ENCODE measurements around the gene COX4I1.
"Not testable (repeated sequence)": the region's sequence is repeated elsewhere in the genome, so short reads cannot be mapped to it uniquely, and the experiment has no call there.

The COX4I1 gene

DNA sequence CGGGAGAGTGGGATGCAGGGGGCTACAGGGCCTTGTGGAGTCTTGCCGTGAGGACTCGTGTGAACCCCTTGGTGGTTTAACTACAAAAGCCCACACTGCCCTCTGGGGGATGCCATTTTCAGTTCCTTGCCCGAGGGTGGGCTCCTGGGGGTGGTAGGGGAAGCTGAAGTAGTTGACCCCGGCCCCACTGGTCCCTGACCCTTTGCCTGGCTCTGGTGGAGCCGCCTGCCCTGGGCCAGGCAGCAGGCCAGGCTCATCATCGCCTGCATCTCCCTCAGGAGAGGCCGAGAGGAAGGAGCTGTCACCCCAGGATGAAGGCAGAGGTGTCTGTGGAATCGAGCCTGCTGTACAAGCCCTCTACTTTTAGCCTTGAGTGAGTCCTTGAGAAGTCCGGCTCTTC, 10.2 kb downstream of the COX4I1 start:
- no peak for TF ChIP-seq EZH2 (IDR thresholded peaks at IDR 0.05)
- no peak for TF ChIP-seq FOXP2 (optimal IDR thresholded peaks at IDR 0.05; ENCODE audit: control extremely low read depth, extremely low read length, insufficient read depth)
- no peak for TF ChIP-seq POLR2AphosphoS5 (IDR thresholded peaks at IDR 0.05; ENCODE audit: borderline replicate concordance, low read depth, low read length)
- no peaks in the 10 kb centered on the region for H3K9me3 ChIP-seq (ENCODE audit: low read depth, low read length)
- no peak overlapping the region for H3K9ac ChIP-seq (ENCODE audit: insufficient read length)
- peaks cover 10% of the 10 kb centered on the region; the same call in 1 of the 2 replicates for H3K36me3 ChIP-seq (ENCODE audit: insufficient read depth, low read length)
- no peak for DNase-seq (ENCODE audit: low read depth, low spot score)
- H3K4me3 ChIP-seq: no peak overlapping the region
- H3K27ac ChIP-seq: no peak overlapping the region

GRCh38 chr16:85810097-85810741, 10.7 kb downstream of the COX4I1 start:
- H3K27ac ChIP-seq: no peak overlapping the region
- DNase-seq (ENCODE audit: low read depth, low spot score): no peak
- H3K36me3 ChIP-seq (ENCODE audit: insufficient read depth, low read length): peaks cover 7% of the 10 kb centered on the region; the same call in 1 of the 2 replicates
- H3K9ac ChIP-seq (ENCODE audit: insufficient read length): no peak overlapping the region
- no peaks in the 10 kb centered on the region for H3K9me3 ChIP-seq (ENCODE audit: low read depth, low read length)
- TF ChIP-seq EZH2 (IDR thresholded peaks at IDR 0.05) (no peak), FOXP2 (optimal IDR thresholded peaks at IDR 0.05; ENCODE audit: control extremely low read depth, extremely low read length, insufficient read depth) (no peak), POLR2AphosphoS5 (IDR thresholded peaks at IDR 0.05; ENCODE audit: borderline replicate concordance, low read depth, low read length) (no peak)
- no peak overlapping the region for H3K4me3 ChIP-seq

DNA sequence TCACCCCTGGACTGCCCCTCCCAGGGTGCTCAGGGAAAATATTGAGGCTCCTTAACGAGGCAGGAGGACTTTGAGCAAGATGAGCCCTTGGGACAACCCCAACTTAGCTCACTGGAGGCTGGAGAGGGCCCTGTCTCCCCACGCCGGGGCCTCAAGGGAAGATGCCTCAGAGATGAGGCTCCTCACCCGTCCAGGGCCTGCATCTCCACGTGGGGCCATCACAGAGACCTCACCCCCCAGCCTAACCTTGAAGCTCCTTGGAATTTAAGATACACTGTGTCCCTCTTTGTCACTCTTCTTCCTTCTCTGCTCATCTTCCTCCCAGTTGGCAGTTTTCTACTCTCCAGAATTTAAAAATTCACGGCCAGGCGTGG, 11.2 kb downstream of the COX4I1 start:
- Histone ChIP-seq H3K9me3 (ENCODE audit: low read depth, low read length) (no peaks in the 10 kb centered on the region), H3K27ac (no peak overlapping the region), H3K36me3 (ENCODE audit: insufficient read depth, low read length) (peaks cover 2% of the 10 kb centered on the region; the same call in 1 of the 2 replicates), H3K4me3 (no peak overlapping the region), H3K9ac (ENCODE audit: insufficient read length) (no peak overlapping the region)
- TF ChIP-seq FOXP2 (optimal IDR thresholded peaks at IDR 0.05; ENCODE audit: control extremely low read depth, extremely low read length, insufficient read depth) (no peak), POLR2AphosphoS5 (IDR thresholded peaks at IDR 0.05; ENCODE audit: borderline replicate concordance, low read depth, low read length) (no peak)
- DNase-seq (ENCODE audit: low read depth, low spot score): no peak

DNA sequence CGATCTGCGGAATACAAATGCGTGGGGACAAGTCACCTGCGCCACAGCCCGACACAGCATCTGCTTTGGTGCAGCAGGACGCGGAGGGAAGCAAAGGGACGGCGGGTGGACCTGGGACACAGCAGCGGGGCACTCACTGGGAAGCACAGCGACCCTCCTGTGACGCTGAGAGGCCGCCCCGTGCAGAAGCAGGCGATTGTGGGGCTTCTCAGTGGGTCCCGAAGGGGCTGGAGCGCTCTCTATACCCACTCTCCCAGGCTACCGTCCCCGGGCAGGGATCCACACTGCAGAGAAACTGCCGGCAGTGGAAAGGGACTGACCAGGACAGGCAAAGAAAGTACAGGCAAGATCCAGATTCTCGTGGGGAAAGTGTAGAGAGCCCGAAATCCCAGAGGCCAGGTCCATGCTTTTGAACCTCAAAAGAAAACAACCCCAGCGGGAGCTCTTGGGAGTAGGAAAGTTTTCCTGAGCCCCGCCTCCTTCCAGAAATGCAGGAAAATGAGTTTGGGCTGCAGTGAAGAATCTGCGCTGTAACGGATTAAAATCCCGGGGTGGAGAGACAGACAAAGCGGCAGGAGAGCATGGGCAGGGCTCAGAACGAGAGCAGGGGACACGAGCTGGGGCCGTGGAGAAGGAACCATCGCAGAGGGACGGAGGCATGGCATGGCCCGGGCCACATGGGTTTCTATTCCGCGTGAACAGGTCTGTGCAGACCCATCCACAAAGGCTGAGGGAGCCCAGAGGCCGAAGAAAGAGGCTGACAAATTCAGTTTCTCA, 12.7 kb downstream of the COX4I1 start:
- TF ChIP-seq FOXP2 (optimal IDR thresholded peaks at IDR 0.05; ENCODE audit: control extremely low read depth, extremely low read length, insufficient read depth) (no peak), EZH2 (IDR thresholded peaks at IDR 0.05) (no peak), POLR2AphosphoS5 (IDR thresholded peaks at IDR 0.05; ENCODE audit: borderline replicate concordance, low read depth, low read length) (no peak)
- no peak overlapping the region for H3K27ac ChIP-seq
- H3K9me3 ChIP-seq (ENCODE audit: low read depth, low read length): no peaks in the 10 kb centered on the region
- peak overlapping the region; percentile 30; the same call in 1 of the 2 replicates for H3K4me3 ChIP-seq
- no peak for DNase-seq (ENCODE audit: low read depth, low spot score)
- H3K36me3 ChIP-seq (ENCODE audit: insufficient read depth, low read length): no peaks in the 10 kb centered on the region
- no peak overlapping the region for H3K9ac ChIP-seq (ENCODE audit: insufficient read length)

DNA sequence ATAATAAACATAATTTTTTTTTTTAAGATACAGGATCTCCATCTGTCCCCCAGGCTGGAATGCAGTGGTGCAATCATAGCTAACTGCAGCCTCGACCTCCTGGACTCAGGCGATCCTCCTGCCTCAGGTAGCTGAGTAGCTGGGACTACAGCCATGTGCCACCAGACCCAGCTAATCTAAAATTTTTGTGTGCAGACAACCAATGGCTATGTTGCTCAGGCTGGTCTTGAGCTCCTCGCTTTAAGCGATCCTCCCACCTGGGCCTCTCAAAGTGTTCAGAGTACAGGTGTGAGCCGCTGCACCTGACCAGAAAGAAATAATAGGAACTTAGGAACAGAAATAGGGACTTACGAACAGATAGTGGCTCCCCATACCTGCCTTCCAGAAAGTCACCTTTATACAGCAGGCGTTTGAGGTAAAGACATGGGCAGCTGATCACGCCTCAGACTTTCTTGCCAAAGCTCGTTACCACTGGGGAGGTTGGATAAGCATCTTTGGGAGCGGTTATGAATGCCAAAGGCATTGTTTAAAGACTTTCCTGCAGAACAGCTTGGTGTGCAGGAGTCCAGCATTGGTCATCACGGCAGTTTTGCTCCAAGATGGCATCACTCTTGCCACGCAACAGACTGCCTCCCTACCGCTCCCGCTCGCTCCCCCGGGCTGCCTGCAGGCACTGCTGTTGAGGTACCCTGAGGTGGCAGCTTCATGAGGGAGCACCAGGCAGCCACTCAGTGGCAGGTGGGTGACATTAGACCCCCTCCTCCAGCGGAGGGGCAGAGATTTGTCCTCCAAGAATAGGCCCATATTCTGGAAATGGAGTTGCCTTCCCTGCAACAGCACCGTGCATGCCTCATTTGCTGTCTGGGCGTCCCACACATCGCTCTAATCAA, 13.6 kb downstream of the COX4I1 start:
- DNase-seq (ENCODE audit: low read depth, low spot score): no peak
- Histone ChIP-seq H3K27ac (no peak overlapping the region), H3K9me3 (ENCODE audit: low read depth, low read length) (no peaks in the 10 kb centered on the region), H3K36me3 (ENCODE audit: insufficient read depth, low read length) (no peaks in the 10 kb centered on the region), H3K9ac (ENCODE audit: insufficient read length) (no peak overlapping the region), H3K4me3 (no peak overlapping the region)
- TF ChIP-seq EZH2 (IDR thresholded peaks at IDR 0.05): no peak
- no peak for TF ChIP-seq POLR2AphosphoS5 (IDR thresholded peaks at IDR 0.05; ENCODE audit: borderline replicate concordance, low read depth, low read length)
- TF ChIP-seq FOXP2 (optimal IDR thresholded peaks at IDR 0.05; ENCODE audit: control extremely low read depth, extremely low read length, insufficient read depth): no peak

DNA sequence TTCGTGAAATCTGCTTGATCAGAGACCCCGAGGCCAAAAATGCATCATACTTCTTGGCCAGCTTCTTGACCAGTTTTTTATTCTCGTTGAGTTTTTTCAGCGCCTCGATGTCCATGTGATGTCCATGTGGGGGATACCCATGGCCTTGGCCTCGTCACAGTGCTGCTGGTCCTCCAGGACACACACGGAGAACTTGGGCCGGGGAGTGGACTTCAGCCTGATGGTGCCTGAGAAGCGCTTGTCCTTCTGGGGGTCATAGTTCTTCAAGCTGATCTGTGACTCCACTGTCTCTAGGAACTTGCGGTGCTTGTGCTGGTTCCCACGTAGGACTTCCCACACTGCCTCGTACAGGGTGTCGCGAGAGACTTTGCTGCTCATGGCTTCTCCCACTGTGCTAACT, 16.7 kb downstream of the COX4I1 start:
- no peak overlapping the region for H3K9ac ChIP-seq (ENCODE audit: insufficient read length)
- no peak overlapping the region for H3K4me3 ChIP-seq
- TF ChIP-seq POLR2AphosphoS5 (IDR thresholded peaks at IDR 0.05; ENCODE audit: borderline replicate concordance, low read depth, low read length) (no peak), FOXP2 (optimal IDR thresholded peaks at IDR 0.05; ENCODE audit: control extremely low read depth, extremely low read length, insufficient read depth) (no peak), EZH2 (IDR thresholded peaks at IDR 0.05) (no peak)
- no peaks in the 10 kb centered on the region for H3K36me3 ChIP-seq (ENCODE audit: insufficient read depth, low read length)
- no peak overlapping the region for H3K27ac ChIP-seq
- no peak for DNase-seq (ENCODE audit: low read depth, low spot score)
- no peaks in the 10 kb centered on the region for H3K9me3 ChIP-seq (ENCODE audit: low read depth, low read length)

DNA sequence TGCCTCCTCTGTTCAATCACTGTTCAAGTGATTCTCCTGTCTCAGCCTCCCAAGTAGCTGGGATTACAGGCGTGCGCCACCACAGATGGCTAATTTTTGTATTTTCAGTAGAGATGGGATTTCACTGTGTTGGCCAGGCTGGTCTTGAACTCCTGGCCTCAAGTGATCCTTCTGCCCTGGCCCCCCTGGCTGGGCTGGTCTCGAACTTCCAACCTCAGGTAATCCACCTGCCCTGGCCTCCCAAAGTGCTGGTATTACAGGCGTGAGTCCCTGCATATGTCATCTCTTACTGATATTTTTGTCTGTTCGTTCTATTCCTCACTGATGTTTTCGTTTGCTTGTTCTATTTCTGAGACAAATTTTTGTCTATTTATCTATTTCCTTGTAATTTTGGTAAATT, 17.7 kb downstream of the COX4I1 start:
- H3K9me3 ChIP-seq (ENCODE audit: low read depth, low read length); H3K4me3 ChIP-seq; DNase-seq (ENCODE audit: low read depth, low spot score); H3K36me3 ChIP-seq (ENCODE audit: insufficient read depth, low read length); H3K27ac ChIP-seq; H3K9ac ChIP-seq (ENCODE audit: insufficient read length): not testable (repeated sequence)

DNA sequence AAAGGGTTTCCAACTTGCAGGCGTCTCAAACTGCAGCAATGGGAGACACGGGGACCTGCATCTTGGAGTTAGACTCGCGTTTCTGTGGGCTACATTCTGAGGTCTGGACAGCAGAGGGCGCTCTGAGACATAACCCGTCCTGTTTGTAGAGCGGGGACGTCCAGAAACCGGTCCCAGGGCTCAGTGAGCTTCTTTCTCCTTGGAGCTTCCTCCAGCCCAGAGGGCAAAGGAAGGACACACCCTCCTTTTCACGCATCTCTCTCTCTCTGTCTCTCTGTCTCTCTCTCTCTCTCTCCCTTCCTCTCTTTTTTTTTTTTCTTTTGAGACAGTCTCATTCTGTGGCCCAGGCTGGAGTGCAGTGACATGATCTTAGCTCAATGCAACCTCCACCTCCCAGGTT, 19.8 kb downstream of the COX4I1 start:
- no peak for TF ChIP-seq FOXP2 (optimal IDR thresholded peaks at IDR 0.05; ENCODE audit: control extremely low read depth, extremely low read length, insufficient read depth)
- TF ChIP-seq POLR2AphosphoS5 (IDR thresholded peaks at IDR 0.05; ENCODE audit: borderline replicate concordance, low read depth, low read length): no peak
- TF ChIP-seq EZH2 (IDR thresholded peaks at IDR 0.05): no peak
- no peaks in the 10 kb centered on the region for H3K36me3 ChIP-seq (ENCODE audit: insufficient read depth, low read length)
- no peak overlapping the region for H3K27ac ChIP-seq
- no peaks in the 10 kb centered on the region for H3K9me3 ChIP-seq (ENCODE audit: low read depth, low read length)
- no peak overlapping the region for H3K4me3 ChIP-seq
- no peak for DNase-seq (ENCODE audit: low read depth, low spot score)
- no peak overlapping the region for H3K9ac ChIP-seq (ENCODE audit: insufficient read length)

Measured in SK-N-MC (cell line).